Hepatocyte (in vitro differentiated cells): ENCODE results near the gene SLC25A12.

Source experiments
- CTCF ChIP-seq: fragments of 200-600 bp; sonication (generic); IDR thresholded peaks from 2 replicates; pipeline ENCODE4 v1.5.1; 2016; ENCODE audit warnings: antibody characterized with exemption, mild to moderate bottlenecking; ENCODE audit not compliant: poor library complexity
- EZH2 ChIP-seq: fragments of 200-600 bp; sonication (generic); IDR thresholded peaks from 2 replicates; pipeline ENCODE4 v1.6.1; 2016; ENCODE audit warnings: antibody characterized with exemption, mild to moderate bottlenecking, borderline replicate concordance
- EZH2phosphoT487 ChIP-seq: fragments of 200-600 bp; sonication (generic); IDR thresholded peaks from one replicate; pipeline ENCODE4 v1.6.1; 2018; ENCODE audit warnings: antibody characterized with exemption, mild to moderate bottlenecking, low read depth, moderate library complexity; ENCODE audit not compliant: unreplicated experiment, severe bottlenecking

DNA sequence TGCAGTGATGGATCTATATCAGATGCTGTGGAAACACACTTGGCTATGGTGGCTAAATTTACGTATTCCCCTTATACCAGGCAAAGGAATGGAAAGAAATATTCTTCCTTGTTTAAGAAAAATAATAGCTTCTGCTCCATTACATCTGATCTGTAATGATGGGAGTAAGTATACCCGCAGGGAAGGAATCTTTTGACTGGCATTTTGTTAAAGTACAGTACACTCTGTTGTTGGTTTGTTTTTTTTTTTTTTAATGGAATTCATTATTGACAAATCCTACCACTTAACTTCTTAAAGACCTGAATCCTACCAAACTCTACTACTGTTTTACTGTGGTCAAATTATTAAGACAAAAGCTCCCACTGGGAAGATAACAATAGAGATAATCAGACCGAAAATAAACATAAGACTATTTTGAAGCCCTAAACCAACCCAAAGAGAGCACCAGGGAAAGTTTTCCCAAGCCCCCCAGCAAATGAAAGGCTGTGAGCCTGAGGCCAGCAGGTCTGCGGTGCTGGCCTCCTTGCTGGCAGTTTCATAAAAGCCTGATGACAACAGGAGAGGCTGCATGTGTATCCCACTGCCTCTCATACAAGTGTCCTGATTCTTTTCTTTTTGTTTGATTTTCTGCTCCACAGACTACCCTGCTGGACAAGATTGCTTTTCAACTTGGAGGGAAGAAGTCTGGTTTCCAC lies 101.0 kb downstream of the SLC25A12 start:
- TF ChIP-seq CTCF (no peak), EZH2phosphoT487 (no peak), EZH2 (no peak)
